Esophagus muscularis mucosa (tissue), 4 donors: ENCODE results near the gene TEX44. TPM values are rescaled to one million over a fixed set of nuclear protein-coding genes. Genes with fewer than 3 reads are reported as not detected.

Experiments used
- DNase-seq: peaks from one replicate; pipeline ENCODE4 v3.0.0-alpha.2; 2017; ENCODE audit errors: extremely low spot score
- H3K27ac ChIP-seq, 4 donors: fragments of 200-600 bp; sonication (generic); replicated peaks in 1 of 4; 1 replicate in 3 of 4; 2 replicates in 1 of 4; pipeline ENCODE4 v1.5.1; 2016 to 2019; ENCODE audit warnings: mild to moderate bottlenecking in 1 of 4
- H3K27me3 ChIP-seq, 4 donors: fragments of 200-600 bp; sonication (generic); one replicate each; pipeline versions ENCODE4 v1.5.1 to v1.6.0; 2016 to 2019
- H3K36me3 ChIP-seq, 4 donors: fragments of 200-600 bp; sonication (generic); one replicate each; pipeline ENCODE4 v1.5.1; 2016 to 2019
- H3K4me1 ChIP-seq, 4 donors: fragments of 200-600 bp; sonication (generic); one replicate each; pipeline ENCODE4 v1.5.1; 2016 to 2019
- H3K4me3 ChIP-seq, 4 donors: fragments of 200-600 bp; sonication (generic); 1 replicate in 2 of 4; 2 replicates in 2 of 4; pipeline ENCODE4 v1.5.1; 2016 to 2019; ENCODE audit warnings: mild to moderate bottlenecking in 4 of 4, moderate library complexity in 1 of 4
- H3K9me3 ChIP-seq, 4 donors: fragments of 200-600 bp; sonication (generic); 1 replicate in 3 of 4; 2 replicates in 1 of 4; pipeline ENCODE4 v1.5.1; 2016 to 2019
- CTCF ChIP-seq, 3 experiments: fragments of 200-600 bp in 2 of 3; fragments of 450-650 bp in 1 of 3; sonication (generic) in 2 of 3; IDR thresholded peaks; one replicate each; pipeline ENCODE4 v1.5.1; 2017 to 2019; ENCODE audit warnings: antibody characterized with exemption in 3 of 3, mild to moderate bottlenecking in 2 of 3, moderate library complexity in 1 of 3
- EP300 ChIP-seq: sonication (generic); formaldehyde crosslinking; IDR thresholded peaks from one replicate; pipeline ENCODE4 v1.6.1; 2017; ENCODE audit warnings: antibody characterized with exemption
- POLR2A ChIP-seq: fragments of 450-650 bp; IDR thresholded peaks from one replicate; pipeline ENCODE4 v1.6.1; 2017; ENCODE audit warnings: antibody characterized with exemption, moderate library complexity, mild to moderate bottlenecking, low read depth
- POLR2AphosphoS5 ChIP-seq, 2 donors: sonication (generic); formaldehyde crosslinking; IDR thresholded peaks; one replicate each; pipeline ENCODE4 v1.6.1; 2017; ENCODE audit warnings: antibody characterized with exemption in 2 of 2
- WGBS: methylation state at CpG from one replicate; pipeline ENCODE4 v1.1.5; 2018; 5-methylcytosine and 5-hydroxymethylcytosine counted together
- intact Hi-C: fragments of 100-400 bp; cut with DNase I; formaldehyde crosslinking; loops from one replicate; pipeline ENCODE4 v1.15.1; 2023
- total RNA-seq, 4 donors: library from RNA; depleted of rRNA; stranded (reverse); fragments of >200 nt; gene quantifications; one replicate each; pipeline versions ENCODE4 v1.1.0 to v1.2.1, GENCODE V29; 2016

Gene TEX44
- total RNA-seq, 4 donors from 2014 or later, result not detected

- H3K4me3 ChIP-seq, result peak overlapping the region in 3 of 4 donors; percentile 24 to 60 (median 55)
- intact Hi-C loops, result loop anchor here (2.0 kb wide), 2 partner anchors 62 to 98 kb away; no protein-coding TSS in a partner anchor
- peak; percentile 98 for DNase-seq
- WGBS, result 16% methylated on average over 21 of the region's 21 CpGs
- H3K4me1 ChIP-seq, result peaks cover 47 to 65% (median 51%) of the 10 kb centered on the region in 4 donors
- H3K27me3 ChIP-seq, result no peaks in the 10 kb centered on the region
- H3K9me3 ChIP-seq, result no peaks in the 10 kb centered on the region
- peak overlapping the region; percentile 97 to 100 (median 98) for H3K27ac ChIP-seq
- no peaks in the 10 kb centered on the region for H3K36me3 ChIP-seq
- TF ChIP-seq EP300 (no peak), CTCF (IDR thresholded peaks at IDR 0.05) (peak; percentile 98 to 99 (median 98)), POLR2AphosphoS5 (IDR thresholded peaks at IDR 0.05) (peak; percentile 76 to 82), POLR2A (no peak)
Observed at GRCh38 chr2:231612456-231613330, 20.0 kb downstream of the TEX44 start.

GRCh38 chr2:231613331-231613662 lies 20.6 kb downstream of the TEX44 start:
- Histone ChIP-seq H3K36me3 (no peaks in the 10 kb centered on the region), H3K27me3 (no peaks in the 10 kb centered on the region), H3K4me3 (peak overlapping the region; percentile 54 to 61 (median 58)), H3K4me1 (peaks cover 47 to 64% (median 50%) of the 10 kb centered on the region in 4 donors), H3K27ac (peak overlapping the region; percentile 97 to 100 (median 98)), H3K9me3 (no peaks in the 10 kb centered on the region)
- intact Hi-C loops, result loop anchor here (2.0 kb wide), 2 partner anchors 62 to 98 kb away; no protein-coding TSS in a partner anchor
- no peak for DNase-seq
- TF ChIP-seq POLR2A (no peak), CTCF (IDR thresholded peaks at IDR 0.05) (no peak), EP300 (no peak), POLR2AphosphoS5 (IDR thresholded peaks at IDR 0.05) (peak in 1 of 2 donors; percentile 2)
- WGBS, result 4% methylated on average over 9 of the region's 9 CpGs

- no peaks in the 10 kb centered on the region for H3K36me3 ChIP-seq
- H3K4me3 ChIP-seq, result peak overlapping the region; percentile 54 to 61 (median 58)
Observed at GRCh38 chr2:231613663-231614558, 21.2 kb downstream of the TEX44 start.

More at GRCh38 chr2:231613663-231614558, 21.2 kb downstream of the TEX44 start:
- H3K9me3 ChIP-seq, result no peaks in the 10 kb centered on the region
- intact Hi-C loops, result loop anchor here (2.0 kb wide), 2 partner anchors 61 to 97 kb away; no protein-coding TSS in a partner anchor
- peaks cover 47 to 64% (median 50%) of the 10 kb centered on the region in 4 donors for H3K4me1 ChIP-seq
- peak; percentile 96 for DNase-seq
- peak overlapping the region; percentile 97 to 100 (median 98) for H3K27ac ChIP-seq
- WGBS, result 0% methylated on average over 1 of the region's 86 CpGs
- TF ChIP-seq POLR2AphosphoS5 (IDR thresholded peaks at IDR 0.05) (peak; percentile 81 to 83), CTCF (IDR thresholded peaks at IDR 0.05) (peak in 2 of 3 experiments; percentile 21 to 36), POLR2A (peak; percentile 50), EP300 (no peak)
- no peaks in the 10 kb centered on the region for H3K27me3 ChIP-seq
